ENCODE results near the gene CDHR1. TPM values are rescaled to one million over a fixed set of nuclear protein-coding genes. Genes with fewer than 3 reads are reported as not detected.

The CDHR1 gene
- total RNA-seq, 1 donor from 2014 or later = under 0.01 TPM

- no peaks in the 10 kb centered on the region for H3K36me3 ChIP-seq (ENCODE audit: control insufficient read depth in 3 of 3, insufficient read depth in 3 of 3, low read length in 3 of 3)
- H3K27ac ChIP-seq (ENCODE audit: low read depth, low read length) = no peak overlapping the region
- H3K4me3 ChIP-seq (ENCODE audit: low read length in 3 of 3) = no peak overlapping the region
- H3K4me1 ChIP-seq (ENCODE audit: control insufficient read depth in 3 of 3, insufficient read depth in 3 of 3, low read length in 3 of 3) = no peaks in the 10 kb centered on the region
- no peak overlapping the region for H3K9ac ChIP-seq (ENCODE audit: low read depth in 1 of 3, low read length in 3 of 3)
- peaks cover 0 to 19% (median 16%) of the 10 kb centered on the region in 3 donors for H3K27me3 ChIP-seq (ENCODE audit: control insufficient read depth in 3 of 3, insufficient read depth in 3 of 3, low read length in 3 of 3)
- H3K9me3 ChIP-seq (ENCODE audit: control insufficient read depth in 3 of 3, low read length in 3 of 3) = no peaks in the 10 kb centered on the region
Observed at GRCh38 chr10:84235096-84235495, 40.8 kb downstream of the CDHR1 start.

GRCh38 chr10:84236807-84237198 is 42.5 kb downstream of the CDHR1 start:
- H3K9me3 ChIP-seq (ENCODE audit: control insufficient read depth in 3 of 3, low read length in 3 of 3) = no peaks in the 10 kb centered on the region
- no peak overlapping the region for H3K9ac ChIP-seq (ENCODE audit: low read depth in 1 of 3, low read length in 3 of 3)
- no peaks in the 10 kb centered on the region for H3K36me3 ChIP-seq (ENCODE audit: control insufficient read depth in 3 of 3, insufficient read depth in 3 of 3, low read length in 3 of 3)
- no peaks in the 10 kb centered on the region for H3K4me1 ChIP-seq (ENCODE audit: control insufficient read depth in 3 of 3, insufficient read depth in 3 of 3, low read length in 3 of 3)
- no peak overlapping the region for H3K4me3 ChIP-seq (ENCODE audit: low read length in 3 of 3)
- no peak overlapping the region for H3K27ac ChIP-seq (ENCODE audit: low read depth, low read length)
- peaks cover 0 to 18% (median 16%) of the 10 kb centered on the region in 3 donors for H3K27me3 ChIP-seq (ENCODE audit: control insufficient read depth in 3 of 3, insufficient read depth in 3 of 3, low read length in 3 of 3)

- Histone ChIP-seq H3K36me3 (ENCODE audit: control insufficient read depth in 3 of 3, insufficient read depth in 3 of 3, low read length in 3 of 3) (no peaks in the 10 kb centered on the region), H3K9me3 (ENCODE audit: control insufficient read depth in 3 of 3, low read length in 3 of 3) (no peaks in the 10 kb centered on the region), H3K4me3 (ENCODE audit: low read length in 3 of 3) (no peak overlapping the region), H3K27ac (ENCODE audit: low read depth, low read length) (no peak overlapping the region), H3K4me1 (ENCODE audit: control insufficient read depth in 3 of 3, insufficient read depth in 3 of 3, low read length in 3 of 3) (no peaks in the 10 kb centered on the region), H3K9ac (ENCODE audit: low read depth in 1 of 3, low read length in 3 of 3) (no peak overlapping the region), H3K27me3 (ENCODE audit: control insufficient read depth in 3 of 3, insufficient read depth in 3 of 3, low read length in 3 of 3) (peaks cover 0 to 14% (median 10%) of the 10 kb centered on the region in 3 donors)
Observed at GRCh38 chr10:84237199-84238051, 43.1 kb downstream of the CDHR1 start.

GRCh38 chr10:84238909-84239308 is 44.6 kb downstream of the CDHR1 start:
- Histone ChIP-seq H3K4me1 (ENCODE audit: control insufficient read depth in 3 of 3, insufficient read depth in 3 of 3, low read length in 3 of 3) (no peaks in the 10 kb centered on the region), H3K27ac (ENCODE audit: low read depth, low read length) (no peak overlapping the region), H3K4me3 (ENCODE audit: low read length in 3 of 3) (no peak overlapping the region), H3K27me3 (ENCODE audit: control insufficient read depth in 3 of 3, insufficient read depth in 3 of 3, low read length in 3 of 3) (peaks cover 0 to 11% (median 9%) of the 10 kb centered on the region in 3 donors), H3K36me3 (ENCODE audit: control insufficient read depth in 3 of 3, insufficient read depth in 3 of 3, low read length in 3 of 3) (no peaks in the 10 kb centered on the region), H3K9me3 (ENCODE audit: control insufficient read depth in 3 of 3, low read length in 3 of 3) (no peaks in the 10 kb centered on the region), H3K9ac (ENCODE audit: low read depth in 1 of 3, low read length in 3 of 3) (no peak overlapping the region)

- Histone ChIP-seq H3K4me3 (ENCODE audit: low read length in 3 of 3) (no peak within 1 kb of the TSS), H3K27ac (ENCODE audit: low read depth, low read length) (no peak within 1 kb of the TSS), H3K27me3 (ENCODE audit: control insufficient read depth in 3 of 3, insufficient read depth in 3 of 3, low read length in 3 of 3) (peaks cover 4 to 14% (median 9%) of the 10 kb centered on the region in 3 donors), H3K4me1 (ENCODE audit: control insufficient read depth in 3 of 3, insufficient read depth in 3 of 3, low read length in 3 of 3) (peaks cover 0 to 8% (median 5%) of the 10 kb centered on the region in 3 donors), H3K9ac (ENCODE audit: low read depth in 1 of 3, low read length in 3 of 3) (no peak within 1 kb of the TSS), H3K36me3 (ENCODE audit: control insufficient read depth in 3 of 3, insufficient read depth in 3 of 3, low read length in 3 of 3) (no peaks in the 10 kb centered on the region), H3K9me3 (ENCODE audit: control insufficient read depth in 3 of 3, low read length in 3 of 3) (no peaks in the 10 kb centered on the region)
Observed at GRCh38 chr10:84241185-84241790, 47.0 kb downstream of the CDHR1 start, which contains the start of gene LRIT1. LRIT1 (minus strand) TSS chr10:84241546; CDS start chr10:84241439, 107 bp downstream.

GRCh38 chr10:84243759-84244158 is 49.4 kb downstream of the CDHR1 start:
- Histone ChIP-seq H3K9me3 (ENCODE audit: control insufficient read depth in 3 of 3, low read length in 3 of 3) (no peaks in the 10 kb centered on the region), H3K27ac (ENCODE audit: low read depth, low read length) (no peak overlapping the region), H3K4me3 (ENCODE audit: low read length in 3 of 3) (no peak overlapping the region), H3K27me3 (ENCODE audit: control insufficient read depth in 3 of 3, insufficient read depth in 3 of 3, low read length in 3 of 3) (peaks cover 3 to 13% (median 4%) of the 10 kb centered on the region in 3 donors), H3K36me3 (ENCODE audit: control insufficient read depth in 3 of 3, insufficient read depth in 3 of 3, low read length in 3 of 3) (no peaks in the 10 kb centered on the region), H3K4me1 (ENCODE audit: control insufficient read depth in 3 of 3, insufficient read depth in 3 of 3, low read length in 3 of 3) (peaks cover 0 to 8% (median 5%) of the 10 kb centered on the region in 3 donors), H3K9ac (ENCODE audit: low read depth in 1 of 3, low read length in 3 of 3) (no peak overlapping the region)

GRCh38 chr10:84244651-84245270 is 50.4 kb downstream of the CDHR1 start, which contains the start of gene RGR:
RGR (plus strand) TSS chr10:84245053; CDS start chr10:84245091, 38 bp downstream.
- H3K9ac ChIP-seq (ENCODE audit: low read depth in 1 of 3, low read length in 3 of 3) = peak within 1 kb of the TSS in 1 of 3 donors; percentile 33
- no peaks in the 10 kb centered on the region for H3K9me3 ChIP-seq (ENCODE audit: control insufficient read depth in 3 of 3, low read length in 3 of 3)
- peaks cover 0 to 8% (median 5%) of the 10 kb centered on the region in 3 donors for H3K4me1 ChIP-seq (ENCODE audit: control insufficient read depth in 3 of 3, insufficient read depth in 3 of 3, low read length in 3 of 3)
- H3K36me3 ChIP-seq (ENCODE audit: control insufficient read depth in 3 of 3, insufficient read depth in 3 of 3, low read length in 3 of 3) = no peaks in the 10 kb centered on the region
- H3K27me3 ChIP-seq (ENCODE audit: control insufficient read depth in 3 of 3, insufficient read depth in 3 of 3, low read length in 3 of 3) = peaks cover 3 to 13% (median 4%) of the 10 kb centered on the region in 3 donors
- H3K27ac ChIP-seq (ENCODE audit: low read depth, low read length) = no peak within 1 kb of the TSS
- peak within 1 kb of the TSS in 1 of 3 donors; percentile 22 for H3K4me3 ChIP-seq (ENCODE audit: low read length in 3 of 3)

GRCh38 chr10:84247496-84247895 is 53.2 kb downstream of the CDHR1 start:
- Histone ChIP-seq H3K36me3 (ENCODE audit: control insufficient read depth in 3 of 3, insufficient read depth in 3 of 3, low read length in 3 of 3) (no peaks in the 10 kb centered on the region), H3K4me3 (ENCODE audit: low read length in 3 of 3) (no peak overlapping the region), H3K9me3 (ENCODE audit: control insufficient read depth in 3 of 3, low read length in 3 of 3) (peaks cover 0 to 6% (median 0%) of the 10 kb centered on the region in 3 donors), H3K9ac (ENCODE audit: low read depth in 1 of 3, low read length in 3 of 3) (no peak overlapping the region), H3K27ac (ENCODE audit: low read depth, low read length) (no peak overlapping the region), H3K27me3 (ENCODE audit: control insufficient read depth in 3 of 3, insufficient read depth in 3 of 3, low read length in 3 of 3) (peaks cover 3 to 17% (median 7%) of the 10 kb centered on the region in 3 donors), H3K4me1 (ENCODE audit: control insufficient read depth in 3 of 3, insufficient read depth in 3 of 3, low read length in 3 of 3) (peaks cover 0 to 8% (median 5%) of the 10 kb centered on the region in 3 donors)

GRCh38 chr10:84248794-84249193 is 54.5 kb downstream of the CDHR1 start:
- Histone ChIP-seq H3K27me3 (ENCODE audit: control insufficient read depth in 3 of 3, insufficient read depth in 3 of 3, low read length in 3 of 3) (peaks cover 5 to 20% (median 7%) of the 10 kb centered on the region in 3 donors), H3K4me1 (ENCODE audit: control insufficient read depth in 3 of 3, insufficient read depth in 3 of 3, low read length in 3 of 3) (peaks cover 0 to 8% (median 5%) of the 10 kb centered on the region in 3 donors), H3K4me3 (ENCODE audit: low read length in 3 of 3) (no peak overlapping the region), H3K9ac (ENCODE audit: low read depth in 1 of 3, low read length in 3 of 3) (no peak overlapping the region), H3K9me3 (ENCODE audit: control insufficient read depth in 3 of 3, low read length in 3 of 3) (peaks cover 0 to 6% (median 0%) of the 10 kb centered on the region in 3 donors), H3K36me3 (ENCODE audit: control insufficient read depth in 3 of 3, insufficient read depth in 3 of 3, low read length in 3 of 3) (no peaks in the 10 kb centered on the region), H3K27ac (ENCODE audit: low read depth, low read length) (no peak overlapping the region)
